Measurements from ENCODE around the gene PDE9A. TPM values are rescaled to one million over a fixed set of nuclear protein-coding genes. Genes with fewer than 3 reads are reported as not detected.

Gene PDE9A
- total and polyA plus RNA-seq, 3 donors from 2014 or later = 5.7 to 6.4 (median 6.3) TPM

- H3K9me3 ChIP-seq = no peaks in the 10 kb centered on the region
- H3K4me3 ChIP-seq = no peak overlapping the region
- H3K27me3 ChIP-seq = no peaks in the 10 kb centered on the region
- no peaks in the 10 kb centered on the region for H3K4me1 ChIP-seq
- TF ChIP-seq, protein P1, sequence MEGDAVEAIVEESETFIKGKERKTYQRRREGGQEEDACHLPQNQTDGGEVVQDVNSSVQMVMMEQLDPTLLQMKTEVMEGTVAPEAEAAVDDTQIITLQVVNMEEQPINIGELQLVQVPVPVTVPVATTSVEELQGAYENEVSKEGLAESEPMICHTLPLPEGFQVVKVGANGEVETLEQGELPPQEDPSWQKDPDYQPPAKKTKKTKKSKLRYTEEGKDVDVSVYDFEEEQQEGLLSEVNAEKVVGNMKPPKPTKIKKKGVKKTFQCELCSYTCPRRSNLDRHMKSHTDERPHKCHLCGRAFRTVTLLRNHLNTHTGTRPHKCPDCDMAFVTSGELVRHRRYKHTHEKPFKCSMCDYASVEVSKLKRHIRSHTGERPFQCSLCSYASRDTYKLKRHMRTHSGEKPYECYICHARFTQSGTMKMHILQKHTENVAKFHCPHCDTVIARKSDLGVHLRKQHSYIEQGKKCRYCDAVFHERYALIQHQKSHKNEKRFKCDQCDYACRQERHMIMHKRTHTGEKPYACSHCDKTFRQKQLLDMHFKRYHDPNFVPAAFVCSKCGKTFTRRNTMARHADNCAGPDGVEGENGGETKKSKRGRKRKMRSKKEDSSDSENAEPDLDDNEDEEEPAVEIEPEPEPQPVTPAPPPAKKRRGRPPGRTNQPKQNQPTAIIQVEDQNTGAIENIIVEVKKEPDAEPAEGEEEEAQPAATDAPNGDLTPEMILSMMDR (IDR thresholded peaks at IDR 0.05) = no peak
- TF ChIP-seq POLR2A (IDR thresholded peaks at IDR 0.05) = no peak
- 79 to 87% methylated on average over 11 to 14 of the region's 14 CpGs for WGBS, 2 donors
- H3K36me3 ChIP-seq (ENCODE audit: low read depth, missing control alignments) = no peaks in the 10 kb centered on the region
- DNase-seq = no peak
- H3K27ac ChIP-seq = no peak overlapping the region
- intact Hi-C loops (cut with DNase I; ENCODE audit: low total_unique reads) = no loop called here
Measured at GRCh38 chr21:42754270-42754933, 101.0 kb downstream of the PDE9A start.

DNA sequence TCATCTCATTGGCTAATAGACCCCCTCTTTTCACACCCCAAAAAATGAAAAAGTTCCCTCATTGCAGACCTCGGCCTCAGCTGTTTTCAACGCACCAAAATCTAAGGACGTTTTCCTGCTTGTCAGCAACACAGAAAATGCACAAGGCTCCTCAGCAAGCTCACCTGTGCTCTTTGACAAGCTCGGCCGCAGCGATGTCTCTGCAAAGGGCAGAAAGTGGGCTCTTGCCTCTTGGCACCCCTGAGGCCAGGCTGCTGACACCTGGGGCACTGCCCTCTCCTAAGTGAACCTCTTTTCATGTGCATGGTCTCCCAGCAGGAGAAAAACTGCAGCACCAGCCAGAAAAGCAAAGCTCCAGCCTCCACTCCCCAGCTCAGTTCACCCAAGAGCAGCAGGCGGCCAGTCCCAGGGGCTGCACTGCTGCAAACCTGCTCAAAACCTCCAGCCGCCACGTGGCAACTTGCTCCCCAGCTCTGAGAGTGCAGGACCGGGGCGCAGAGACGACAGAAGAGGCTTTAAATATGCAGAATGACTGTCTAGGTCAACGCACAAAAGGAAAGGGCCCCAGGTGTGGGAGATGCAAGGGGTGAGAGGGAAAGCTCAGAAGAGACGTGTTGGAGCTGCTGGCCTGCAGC, 101.7 kb downstream of the PDE9A start:
- H3K36me3 ChIP-seq (ENCODE audit: low read depth, missing control alignments) = no peaks in the 10 kb centered on the region
- TF ChIP-seq, protein P1 (IDR thresholded peaks at IDR 0.05) = no peak
- TF ChIP-seq POLR2A (IDR thresholded peaks at IDR 0.05) = no peak
- 90 to 94% methylated on average over 14 of the region's 14 CpGs for WGBS, 2 donors
- no peaks in the 10 kb centered on the region for H3K4me1 ChIP-seq
- DNase-seq = no peak
- intact Hi-C loops (cut with DNase I; ENCODE audit: low total_unique reads) = no loop called here
- H3K27me3 ChIP-seq = no peaks in the 10 kb centered on the region
- H3K9me3 ChIP-seq = no peaks in the 10 kb centered on the region
- H3K27ac ChIP-seq = no peak overlapping the region
- no peak overlapping the region for H3K4me3 ChIP-seq

DNA sequence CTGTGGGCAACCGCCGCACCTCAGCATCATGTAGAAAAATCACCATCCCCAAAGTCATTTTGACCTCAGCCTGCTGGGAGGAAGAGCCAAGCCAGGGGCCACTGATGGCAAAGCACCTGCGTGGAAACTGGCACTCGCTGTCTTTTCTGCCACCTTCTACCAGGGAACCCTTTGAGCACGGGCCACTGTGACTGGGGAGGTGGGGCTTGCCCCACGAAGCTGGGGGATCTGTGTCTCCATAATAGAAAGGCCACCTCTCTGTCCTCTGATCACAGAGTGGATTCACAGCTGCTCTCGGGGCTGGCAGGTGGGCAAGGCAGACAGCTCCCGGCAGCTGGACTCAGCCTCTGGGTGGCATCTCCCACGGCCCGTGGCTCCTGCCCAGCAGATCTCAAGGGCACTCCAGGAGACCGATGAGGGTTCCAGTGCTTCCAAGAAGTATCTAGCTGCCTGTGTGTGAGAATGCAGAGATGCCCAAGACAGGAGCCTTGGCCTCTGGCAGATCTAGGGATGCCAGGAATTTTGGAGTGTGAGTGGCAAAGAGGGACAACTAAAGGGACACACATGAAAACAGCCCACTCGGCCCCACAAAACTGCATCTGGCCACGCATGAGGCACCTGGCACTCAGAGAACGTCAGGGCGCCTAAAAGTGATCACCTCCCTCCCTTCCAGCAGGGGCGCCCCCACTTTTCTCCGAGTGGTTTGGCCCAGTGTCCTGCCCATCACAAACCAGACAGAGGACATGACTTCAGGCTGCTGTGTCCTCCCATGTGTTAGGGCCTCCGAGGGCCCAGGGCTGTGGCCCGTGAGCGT, 102.6 kb downstream of the PDE9A start:
- no peak for DNase-seq
- intact Hi-C loops (cut with DNase I; ENCODE audit: low total_unique reads) = no loop called here
- Histone ChIP-seq H3K27me3 (no peaks in the 10 kb centered on the region), H3K4me3 (no peak overlapping the region), H3K9me3 (no peaks in the 10 kb centered on the region), H3K36me3 (ENCODE audit: low read depth, missing control alignments) (no peaks in the 10 kb centered on the region), H3K27ac (no peak overlapping the region), H3K4me1 (no peaks in the 10 kb centered on the region)
- no peak for TF ChIP-seq POLR2A (IDR thresholded peaks at IDR 0.05)
- WGBS, 2 donors = 74 to 95% methylated on average over 12 to 20 of the region's 20 CpGs

- no peak for TF ChIP-seq POLR2A (IDR thresholded peaks at IDR 0.05)
- TF ChIP-seq, protein P1 (IDR thresholded peaks at IDR 0.05) = no peak
- DNase-seq = no peak
- H3K9me3 ChIP-seq = no peaks in the 10 kb centered on the region
- no peaks in the 10 kb centered on the region for H3K27me3 ChIP-seq
- H3K4me1 ChIP-seq = no peaks in the 10 kb centered on the region
- intact Hi-C loops (cut with DNase I; ENCODE audit: low total_unique reads) = no loop called here
- no peak overlapping the region for H3K4me3 ChIP-seq
- 94 to 95% methylated on average over 7 to 24 of the region's 24 CpGs for WGBS, 2 donors
- H3K27ac ChIP-seq = no peak overlapping the region
- no peaks in the 10 kb centered on the region for H3K36me3 ChIP-seq (ENCODE audit: low read depth, missing control alignments)
Measured at GRCh38 chr21:42756580-42757250, 103.3 kb downstream of the PDE9A start.

DNA sequence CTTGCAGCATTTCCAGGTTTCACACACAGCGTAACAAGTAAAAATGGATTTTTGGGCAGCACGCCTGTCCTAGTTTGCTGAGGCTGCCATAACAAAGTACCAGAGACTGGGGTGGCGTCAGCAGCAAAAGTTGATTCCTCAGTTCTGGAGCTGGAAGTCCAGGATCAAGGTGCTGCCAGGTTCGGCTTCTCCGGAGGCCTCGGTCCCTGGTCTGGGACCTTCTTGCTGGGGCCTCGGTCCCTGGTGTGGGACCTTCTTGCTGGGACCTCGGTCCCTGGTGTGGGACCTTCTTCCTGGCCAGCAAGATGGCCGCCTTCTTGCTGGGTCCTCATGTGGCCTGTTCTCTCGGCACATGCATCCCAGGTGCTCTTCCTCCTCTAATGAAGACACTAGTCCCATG, 104.0 kb downstream of the PDE9A start:
- WGBS, 2 donors = 90 to 99% methylated on average over 6 to 10 of the region's 10 CpGs
- no peaks in the 10 kb centered on the region for H3K27me3 ChIP-seq
- intact Hi-C loops (cut with DNase I; ENCODE audit: low total_unique reads) = no loop called here

More for the DNA sequence above, 104.0 kb downstream of the PDE9A start:
- TF ChIP-seq, protein P1 (IDR thresholded peaks at IDR 0.05) = no peak
- no peak for TF ChIP-seq POLR2A (IDR thresholded peaks at IDR 0.05)
- Histone ChIP-seq H3K36me3 (ENCODE audit: low read depth, missing control alignments) (no peaks in the 10 kb centered on the region), H3K4me3 (no peak overlapping the region), H3K27ac (no peak overlapping the region), H3K9me3 (no peaks in the 10 kb centered on the region), H3K4me1 (no peaks in the 10 kb centered on the region)
- no peak for DNase-seq

Measured in testis (tissue), 3 donors.